ENCODE data around the gene KAZN.

GRCh38 chr1:15102646-15103045 lies 504.2 kb downstream of the KAZN start:
- TF ChIP-seq CTCF (IDR thresholded peaks at IDR 0.05) (no peak), POLR2A (IDR thresholded peaks at IDR 0.05) (no peak)
